Ovary (tissue), 3 donors: ENCODE data around the gene CCL11.

Experiments used
- EP300 ChIP-seq: sonication (generic); formaldehyde crosslinking; IDR thresholded peaks from one replicate; pipeline ENCODE4 v1.6.1; 2017; ENCODE audit warnings: antibody characterized with exemption
- POLR2A ChIP-seq: fragments of 450-650 bp; IDR thresholded peaks from one replicate; pipeline ENCODE4 v1.6.1; 2017; ENCODE audit warnings: antibody characterized with exemption, mild to moderate bottlenecking, moderate library complexity
- TF ChIP-seq, protein P1 (sequence below), 3 donors: fragments of 450-650 bp in 2 of 3; fragments of 200-600 bp in 1 of 3; IDR thresholded peaks; one replicate each; pipeline versions ENCODE4 v1.5.1 to v1.8.0; 2016 to 2022; ENCODE audit warnings: antibody characterized with exemption in 3 of 3, mild to moderate bottlenecking in 1 of 3
- donor health status: DM: no; HTN: no; CAD: no.

DNA sequence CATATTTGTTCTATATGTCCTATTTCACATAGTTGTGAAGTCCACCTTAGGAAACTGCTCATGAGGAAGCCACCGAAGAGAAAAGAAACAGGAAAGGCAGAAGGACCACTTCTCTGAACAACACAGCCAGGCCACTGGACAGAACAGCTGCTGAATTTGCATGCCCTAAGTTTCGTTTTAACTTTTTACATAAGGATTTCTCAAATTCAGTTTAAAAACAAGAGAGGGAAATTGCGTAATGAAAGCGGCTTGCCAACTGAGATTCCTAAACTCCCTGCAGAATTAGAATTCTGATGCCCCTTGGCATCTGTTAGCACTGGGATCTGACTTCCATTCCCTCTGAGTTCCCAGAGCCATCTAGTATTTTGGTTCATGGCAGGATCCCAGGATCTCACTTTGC is 28.7 kb downstream of the CCL11 start:
- TF ChIP-seq, protein P1, sequence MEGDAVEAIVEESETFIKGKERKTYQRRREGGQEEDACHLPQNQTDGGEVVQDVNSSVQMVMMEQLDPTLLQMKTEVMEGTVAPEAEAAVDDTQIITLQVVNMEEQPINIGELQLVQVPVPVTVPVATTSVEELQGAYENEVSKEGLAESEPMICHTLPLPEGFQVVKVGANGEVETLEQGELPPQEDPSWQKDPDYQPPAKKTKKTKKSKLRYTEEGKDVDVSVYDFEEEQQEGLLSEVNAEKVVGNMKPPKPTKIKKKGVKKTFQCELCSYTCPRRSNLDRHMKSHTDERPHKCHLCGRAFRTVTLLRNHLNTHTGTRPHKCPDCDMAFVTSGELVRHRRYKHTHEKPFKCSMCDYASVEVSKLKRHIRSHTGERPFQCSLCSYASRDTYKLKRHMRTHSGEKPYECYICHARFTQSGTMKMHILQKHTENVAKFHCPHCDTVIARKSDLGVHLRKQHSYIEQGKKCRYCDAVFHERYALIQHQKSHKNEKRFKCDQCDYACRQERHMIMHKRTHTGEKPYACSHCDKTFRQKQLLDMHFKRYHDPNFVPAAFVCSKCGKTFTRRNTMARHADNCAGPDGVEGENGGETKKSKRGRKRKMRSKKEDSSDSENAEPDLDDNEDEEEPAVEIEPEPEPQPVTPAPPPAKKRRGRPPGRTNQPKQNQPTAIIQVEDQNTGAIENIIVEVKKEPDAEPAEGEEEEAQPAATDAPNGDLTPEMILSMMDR (IDR thresholded peaks at IDR 0.05), result no peak
- TF ChIP-seq POLR2A (no peak), EP300 (no peak)
